ENCODE measurements around the gene TMED5.

The TMED5 gene

GRCh38 chr1:93114391-93114790 lies 65.8 kb downstream of the TMED5 start:
- Histone ChIP-seq H3K27me3 (ENCODE audit: low read depth, low read length) (no peaks in the 10 kb centered on the region), H3K9me3 (ENCODE audit: control insufficient read depth in 1 of 2, low read length in 2 of 2) (no peaks in the 10 kb centered on the region), H3K36me3 (ENCODE audit: control insufficient read depth in 1 of 2, insufficient read depth in 2 of 2, low read length in 2 of 2) (peaks cover 5 to 11% of the 10 kb centered on the region in 2 donors), H3K4me3 (ENCODE audit: low read depth in 1 of 2, low read length in 2 of 2) (no peak overlapping the region), H3K27ac (ENCODE audit: low read length) (no peak overlapping the region), H3K4me1 (ENCODE audit: control insufficient read depth in 1 of 2, insufficient read depth in 2 of 2, low read length in 2 of 2) (peaks cover 0 to 2% of the 10 kb centered on the region in 2 donors)

- Histone ChIP-seq H3K27ac (ENCODE audit: low read length) (no peak overlapping the region), H3K4me3 (ENCODE audit: low read depth in 1 of 2, low read length in 2 of 2) (no peak overlapping the region), H3K36me3 (ENCODE audit: control insufficient read depth in 1 of 2, insufficient read depth in 2 of 2, low read length in 2 of 2) (peaks cover 0 to 7% of the 10 kb centered on the region in 2 donors), H3K9me3 (ENCODE audit: control insufficient read depth in 1 of 2, low read length in 2 of 2) (peaks cover 0 to 2% of the 10 kb centered on the region in 2 donors), H3K27me3 (ENCODE audit: low read depth, low read length) (no peaks in the 10 kb centered on the region), H3K4me1 (ENCODE audit: control insufficient read depth in 1 of 2, insufficient read depth in 2 of 2, low read length in 2 of 2) (peaks cover 0 to 4% of the 10 kb centered on the region in 2 donors)
These were observed 67.1 kb downstream of the TMED5 start for GRCh38 chr1:93113127-93113526.

GRCh38 chr1:93111561-93111960 lies 68.7 kb downstream of the TMED5 start:
- Histone ChIP-seq H3K9me3 (ENCODE audit: control insufficient read depth in 1 of 2, low read length in 2 of 2) (peaks cover 0 to 4% of the 10 kb centered on the region in 2 donors), H3K4me1 (ENCODE audit: control insufficient read depth in 1 of 2, insufficient read depth in 2 of 2, low read length in 2 of 2) (peaks cover 0 to 4% of the 10 kb centered on the region in 2 donors), H3K4me3 (ENCODE audit: low read depth in 1 of 2, low read length in 2 of 2) (no peak overlapping the region), H3K27ac (ENCODE audit: low read length) (no peak overlapping the region), H3K27me3 (ENCODE audit: low read depth, low read length) (no peaks in the 10 kb centered on the region), H3K36me3 (ENCODE audit: control insufficient read depth in 1 of 2, insufficient read depth in 2 of 2, low read length in 2 of 2) (peaks cover 0 to 15% of the 10 kb centered on the region in 2 donors)

- H3K36me3 ChIP-seq (ENCODE audit: control insufficient read depth in 1 of 2, insufficient read depth in 2 of 2, low read length in 2 of 2) = peaks cover 0 to 15% of the 10 kb centered on the region in 2 donors
- H3K27ac ChIP-seq (ENCODE audit: low read length) = no peak overlapping the region
- peaks cover 0 to 4% of the 10 kb centered on the region in 2 donors for H3K9me3 ChIP-seq (ENCODE audit: control insufficient read depth in 1 of 2, low read length in 2 of 2)
- peaks cover 0 to 4% of the 10 kb centered on the region in 2 donors for H3K4me1 ChIP-seq (ENCODE audit: control insufficient read depth in 1 of 2, insufficient read depth in 2 of 2, low read length in 2 of 2)
- no peak overlapping the region for H3K4me3 ChIP-seq (ENCODE audit: low read depth in 1 of 2, low read length in 2 of 2)
- H3K27me3 ChIP-seq (ENCODE audit: low read depth, low read length) = no peaks in the 10 kb centered on the region
These were observed 69.1 kb downstream of the TMED5 start for GRCh38 chr1:93111065-93111464.

- H3K27me3 ChIP-seq (ENCODE audit: low read depth, low read length) = no peaks in the 10 kb centered on the region
- peaks cover 0 to 4% of the 10 kb centered on the region in 2 donors for H3K9me3 ChIP-seq (ENCODE audit: control insufficient read depth in 1 of 2, low read length in 2 of 2)
- no peak overlapping the region for H3K4me3 ChIP-seq (ENCODE audit: low read depth in 1 of 2, low read length in 2 of 2)
- peaks cover 0 to 4% of the 10 kb centered on the region in 2 donors for H3K4me1 ChIP-seq (ENCODE audit: control insufficient read depth in 1 of 2, insufficient read depth in 2 of 2, low read length in 2 of 2)
- H3K36me3 ChIP-seq (ENCODE audit: control insufficient read depth in 1 of 2, insufficient read depth in 2 of 2, low read length in 2 of 2) = peaks cover 0 to 8% of the 10 kb centered on the region in 2 donors
- H3K27ac ChIP-seq (ENCODE audit: low read length) = no peak overlapping the region
These were observed 70.6 kb downstream of the TMED5 start for GRCh38 chr1:93109578-93109977.

- Histone ChIP-seq H3K9me3 (ENCODE audit: control insufficient read depth in 1 of 2, low read length in 2 of 2) (peaks cover 0 to 4% of the 10 kb centered on the region in 2 donors), H3K4me1 (ENCODE audit: control insufficient read depth in 1 of 2, insufficient read depth in 2 of 2, low read length in 2 of 2) (peaks cover 0 to 4% of the 10 kb centered on the region in 2 donors), H3K36me3 (ENCODE audit: control insufficient read depth in 1 of 2, insufficient read depth in 2 of 2, low read length in 2 of 2) (peaks cover 0 to 8% of the 10 kb centered on the region in 2 donors), H3K27ac (ENCODE audit: low read length) (no peak overlapping the region), H3K27me3 (ENCODE audit: low read depth, low read length) (no peaks in the 10 kb centered on the region), H3K4me3 (ENCODE audit: low read depth in 1 of 2, low read length in 2 of 2) (no peak overlapping the region)
These were observed 71.9 kb downstream of the TMED5 start for GRCh38 chr1:93108335-93108734.

GRCh38 chr1:93107395-93107794 lies 72.8 kb downstream of the TMED5 start:
- peaks cover 0 to 4% of the 10 kb centered on the region in 2 donors for H3K4me1 ChIP-seq (ENCODE audit: control insufficient read depth in 1 of 2, insufficient read depth in 2 of 2, low read length in 2 of 2)
- no peak overlapping the region for H3K4me3 ChIP-seq (ENCODE audit: low read depth in 1 of 2, low read length in 2 of 2)
- no peaks in the 10 kb centered on the region for H3K27me3 ChIP-seq (ENCODE audit: low read depth, low read length)
- H3K36me3 ChIP-seq (ENCODE audit: control insufficient read depth in 1 of 2, insufficient read depth in 2 of 2, low read length in 2 of 2) = peaks cover 0 to 8% of the 10 kb centered on the region in 2 donors
- H3K9me3 ChIP-seq (ENCODE audit: control insufficient read depth in 1 of 2, low read length in 2 of 2) = peaks cover 0 to 4% of the 10 kb centered on the region in 2 donors
- H3K27ac ChIP-seq (ENCODE audit: low read length) = no peak overlapping the region

- peaks cover 0 to 4% of the 10 kb centered on the region in 2 donors for H3K9me3 ChIP-seq (ENCODE audit: control insufficient read depth in 1 of 2, low read length in 2 of 2)
- H3K36me3 ChIP-seq (ENCODE audit: control insufficient read depth in 1 of 2, insufficient read depth in 2 of 2, low read length in 2 of 2) = peaks cover 0 to 8% of the 10 kb centered on the region in 2 donors
- no peak overlapping the region for H3K4me3 ChIP-seq (ENCODE audit: low read depth in 1 of 2, low read length in 2 of 2)
- no peaks in the 10 kb centered on the region for H3K27me3 ChIP-seq (ENCODE audit: low read depth, low read length)
- H3K27ac ChIP-seq (ENCODE audit: low read length) = no peak overlapping the region
- peaks cover 0 to 4% of the 10 kb centered on the region in 2 donors for H3K4me1 ChIP-seq (ENCODE audit: control insufficient read depth in 1 of 2, insufficient read depth in 2 of 2, low read length in 2 of 2)
These were observed 74.0 kb downstream of the TMED5 start for GRCh38 chr1:93106226-93106625.

GRCh38 chr1:93102142-93102541 lies 78.1 kb downstream of the TMED5 start:
- no peaks in the 10 kb centered on the region for H3K27me3 ChIP-seq (ENCODE audit: low read depth, low read length)
- peaks cover 0 to under 1% of the 10 kb centered on the region in 2 donors for H3K36me3 ChIP-seq (ENCODE audit: control insufficient read depth in 1 of 2, insufficient read depth in 2 of 2, low read length in 2 of 2)
- H3K4me3 ChIP-seq (ENCODE audit: low read depth in 1 of 2, low read length in 2 of 2) = no peak overlapping the region

More at GRCh38 chr1:93102142-93102541, 78.1 kb downstream of the TMED5 start:
- no peak overlapping the region for H3K27ac ChIP-seq (ENCODE audit: low read length)
- peaks cover 0 to 3% of the 10 kb centered on the region in 2 donors for H3K4me1 ChIP-seq (ENCODE audit: control insufficient read depth in 1 of 2, insufficient read depth in 2 of 2, low read length in 2 of 2)
- H3K9me3 ChIP-seq (ENCODE audit: control insufficient read depth in 1 of 2, low read length in 2 of 2) = no peaks in the 10 kb centered on the region
